Suprapubic skin (tissue), 4 donors: ENCODE data around the gene SOX30.

Experiments
- CTCF ChIP-seq, 2 donors: fragments of 200-600 bp in 1 of 2; fragments of 450-650 bp in 1 of 2; sonication (generic) in 1 of 2; IDR thresholded peaks; one replicate each; pipeline ENCODE4 v1.5.1; 2016 to 2019; ENCODE audit warnings: antibody characterized with exemption in 2 of 2, mild to moderate bottlenecking in 1 of 2, moderate library complexity in 1 of 2
- EP300 ChIP-seq: sonication (generic); formaldehyde crosslinking; IDR thresholded peaks from one replicate; pipeline ENCODE4 v1.6.1; 2017; ENCODE audit warnings: antibody characterized with exemption
- POLR2A ChIP-seq, 2 donors: fragments of 450-650 bp; IDR thresholded peaks; one replicate each; pipeline ENCODE4 v1.6.1; 2017; ENCODE audit warnings: antibody characterized with exemption in 2 of 2, mild to moderate bottlenecking in 2 of 2, moderate library complexity in 2 of 2
- POLR2AphosphoS5 ChIP-seq, 3 donors: sonication (generic); formaldehyde crosslinking; IDR thresholded peaks; one replicate each; pipeline ENCODE4 v1.6.1; 2017; ENCODE audit warnings: antibody characterized with exemption in 3 of 3

- TF ChIP-seq CTCF (IDR thresholded peaks at IDR 0.05) = no peak
- no peak for TF ChIP-seq POLR2A (IDR thresholded peaks at IDR 0.05)
- no peak for TF ChIP-seq EP300
- TF ChIP-seq POLR2AphosphoS5 (IDR thresholded peaks at IDR 0.05) = no peak
Observed at GRCh38 chr5:157602505-157602904, 49.7 kb downstream of the SOX30 start.
